IPS-15b (cell line): ENCODE data around the gene ARHGAP26.

ENCODE experiments used
- H3K27me3 ChIP-seq: one replicate; pipeline ENCODE4 v1.6.1; 2013; ENCODE audit warnings: low read length; ENCODE audit not compliant: control insufficient read depth, insufficient read depth
- H3K36me3 ChIP-seq: one replicate; pipeline ENCODE4 v1.6.1; 2013; ENCODE audit warnings: low read length; ENCODE audit not compliant: control insufficient read depth, insufficient read depth
- H3K4me1 ChIP-seq: one replicate; pipeline ENCODE4 v1.6.1; 2013; ENCODE audit warnings: mild to moderate bottlenecking, low read length; ENCODE audit not compliant: control insufficient read depth, insufficient read depth
- H3K4me3 ChIP-seq: one replicate; pipeline ENCODE4 v1.5.1; 2013; ENCODE audit warnings: low read depth, low read length
- H3K9ac ChIP-seq: one replicate; pipeline ENCODE4 v1.6.1; 2013; ENCODE audit warnings: low read depth, mild to moderate bottlenecking, low read length
- H3K9me3 ChIP-seq: one replicate; pipeline ENCODE4 v1.6.1; 2013; ENCODE audit warnings: mild to moderate bottlenecking, low read length; ENCODE audit not compliant: control insufficient read depth, insufficient read depth

Gene ARHGAP26

GRCh38 chr5:143182106-143182505 lies 411.9 kb downstream of the ARHGAP26 start:
- Histone ChIP-seq H3K27me3 (no peaks in the 10 kb centered on the region), H3K4me1 (no peaks in the 10 kb centered on the region), H3K36me3 (no peaks in the 10 kb centered on the region), H3K4me3 (no peak overlapping the region), H3K9me3 (no peaks in the 10 kb centered on the region), H3K9ac (no peak overlapping the region)

GRCh38 chr5:143182901-143183820 lies 413.0 kb downstream of the ARHGAP26 start:
- Histone ChIP-seq H3K9me3 (no peaks in the 10 kb centered on the region), H3K27me3 (no peaks in the 10 kb centered on the region), H3K4me3 (no peak overlapping the region), H3K9ac (no peak overlapping the region), H3K4me1 (no peaks in the 10 kb centered on the region), H3K36me3 (no peaks in the 10 kb centered on the region)

- no peak overlapping the region for H3K4me3 ChIP-seq
- no peak overlapping the region for H3K9ac ChIP-seq
- no peaks in the 10 kb centered on the region for H3K36me3 ChIP-seq
- H3K9me3 ChIP-seq: no peaks in the 10 kb centered on the region
- H3K27me3 ChIP-seq: no peaks in the 10 kb centered on the region
- H3K4me1 ChIP-seq: no peaks in the 10 kb centered on the region
Measured at GRCh38 chr5:143183989-143184388, 413.8 kb downstream of the ARHGAP26 start.

GRCh38 chr5:143186623-143187022 lies 416.4 kb downstream of the ARHGAP26 start:
- Histone ChIP-seq H3K4me1 (no peaks in the 10 kb centered on the region), H3K9me3 (no peaks in the 10 kb centered on the region), H3K27me3 (no peaks in the 10 kb centered on the region), H3K9ac (no peak overlapping the region), H3K4me3 (no peak overlapping the region), H3K36me3 (no peaks in the 10 kb centered on the region)

- no peaks in the 10 kb centered on the region for H3K27me3 ChIP-seq
- no peaks in the 10 kb centered on the region for H3K4me1 ChIP-seq
- H3K9ac ChIP-seq: no peak overlapping the region
- no peak overlapping the region for H3K4me3 ChIP-seq
- no peaks in the 10 kb centered on the region for H3K9me3 ChIP-seq
- no peaks in the 10 kb centered on the region for H3K36me3 ChIP-seq
Measured at GRCh38 chr5:143187495-143187894, 417.3 kb downstream of the ARHGAP26 start.

- no peaks in the 10 kb centered on the region for H3K36me3 ChIP-seq
- H3K27me3 ChIP-seq: no peaks in the 10 kb centered on the region
- H3K9me3 ChIP-seq: no peaks in the 10 kb centered on the region
- no peak overlapping the region for H3K9ac ChIP-seq
- H3K4me1 ChIP-seq: no peaks in the 10 kb centered on the region
- no peak overlapping the region for H3K4me3 ChIP-seq
Measured at GRCh38 chr5:143188083-143188482, 417.9 kb downstream of the ARHGAP26 start.

GRCh38 chr5:143188692-143189091 lies 418.5 kb downstream of the ARHGAP26 start:
- Histone ChIP-seq H3K27me3 (no peaks in the 10 kb centered on the region), H3K4me1 (no peaks in the 10 kb centered on the region), H3K36me3 (no peaks in the 10 kb centered on the region), H3K9me3 (no peaks in the 10 kb centered on the region), H3K9ac (no peak overlapping the region), H3K4me3 (no peak overlapping the region)

GRCh38 chr5:143190260-143190810 lies 420.2 kb downstream of the ARHGAP26 start:
- H3K27me3 ChIP-seq: no peaks in the 10 kb centered on the region
- no peaks in the 10 kb centered on the region for H3K36me3 ChIP-seq
- no peaks in the 10 kb centered on the region for H3K9me3 ChIP-seq
- H3K4me3 ChIP-seq: no peak overlapping the region
- no peak overlapping the region for H3K9ac ChIP-seq
- H3K4me1 ChIP-seq: no peaks in the 10 kb centered on the region

- Histone ChIP-seq H3K36me3 (no peaks in the 10 kb centered on the region), H3K4me1 (no peaks in the 10 kb centered on the region), H3K4me3 (no peak overlapping the region), H3K9me3 (no peaks in the 10 kb centered on the region), H3K9ac (no peak overlapping the region), H3K27me3 (no peaks in the 10 kb centered on the region)
Measured at GRCh38 chr5:143191720-143192119, 421.5 kb downstream of the ARHGAP26 start.

GRCh38 chr5:143192191-143192900 lies 422.2 kb downstream of the ARHGAP26 start:
- no peaks in the 10 kb centered on the region for H3K9me3 ChIP-seq
- no peaks in the 10 kb centered on the region for H3K27me3 ChIP-seq

GRCh38 chr5:143194206-143194605 lies 424.0 kb downstream of the ARHGAP26 start:
- Histone ChIP-seq H3K9me3 (no peaks in the 10 kb centered on the region), H3K27me3 (no peaks in the 10 kb centered on the region), H3K4me3 (no peak overlapping the region), H3K9ac (no peak overlapping the region), H3K36me3 (no peaks in the 10 kb centered on the region), H3K4me1 (no peaks in the 10 kb centered on the region)

More at GRCh38 chr5:143192191-143192900, 422.2 kb downstream of the ARHGAP26 start:
- Histone ChIP-seq H3K36me3 (no peaks in the 10 kb centered on the region), H3K4me3 (no peak overlapping the region), H3K4me1 (no peaks in the 10 kb centered on the region), H3K9ac (no peak overlapping the region)
